Measurements from ENCODE around the gene MISP. TPM values are rescaled to one million over a fixed set of nuclear protein-coding genes. Genes with fewer than 3 reads are reported as not detected.

MISP gene
- total RNA-seq, 1 experiment from 2014 or later: 0.70 TPM

GRCh38 chr19:752652-753517 is 2.0 kb downstream of the MISP start (continued):
- TF ChIP-seq, protein P1, sequence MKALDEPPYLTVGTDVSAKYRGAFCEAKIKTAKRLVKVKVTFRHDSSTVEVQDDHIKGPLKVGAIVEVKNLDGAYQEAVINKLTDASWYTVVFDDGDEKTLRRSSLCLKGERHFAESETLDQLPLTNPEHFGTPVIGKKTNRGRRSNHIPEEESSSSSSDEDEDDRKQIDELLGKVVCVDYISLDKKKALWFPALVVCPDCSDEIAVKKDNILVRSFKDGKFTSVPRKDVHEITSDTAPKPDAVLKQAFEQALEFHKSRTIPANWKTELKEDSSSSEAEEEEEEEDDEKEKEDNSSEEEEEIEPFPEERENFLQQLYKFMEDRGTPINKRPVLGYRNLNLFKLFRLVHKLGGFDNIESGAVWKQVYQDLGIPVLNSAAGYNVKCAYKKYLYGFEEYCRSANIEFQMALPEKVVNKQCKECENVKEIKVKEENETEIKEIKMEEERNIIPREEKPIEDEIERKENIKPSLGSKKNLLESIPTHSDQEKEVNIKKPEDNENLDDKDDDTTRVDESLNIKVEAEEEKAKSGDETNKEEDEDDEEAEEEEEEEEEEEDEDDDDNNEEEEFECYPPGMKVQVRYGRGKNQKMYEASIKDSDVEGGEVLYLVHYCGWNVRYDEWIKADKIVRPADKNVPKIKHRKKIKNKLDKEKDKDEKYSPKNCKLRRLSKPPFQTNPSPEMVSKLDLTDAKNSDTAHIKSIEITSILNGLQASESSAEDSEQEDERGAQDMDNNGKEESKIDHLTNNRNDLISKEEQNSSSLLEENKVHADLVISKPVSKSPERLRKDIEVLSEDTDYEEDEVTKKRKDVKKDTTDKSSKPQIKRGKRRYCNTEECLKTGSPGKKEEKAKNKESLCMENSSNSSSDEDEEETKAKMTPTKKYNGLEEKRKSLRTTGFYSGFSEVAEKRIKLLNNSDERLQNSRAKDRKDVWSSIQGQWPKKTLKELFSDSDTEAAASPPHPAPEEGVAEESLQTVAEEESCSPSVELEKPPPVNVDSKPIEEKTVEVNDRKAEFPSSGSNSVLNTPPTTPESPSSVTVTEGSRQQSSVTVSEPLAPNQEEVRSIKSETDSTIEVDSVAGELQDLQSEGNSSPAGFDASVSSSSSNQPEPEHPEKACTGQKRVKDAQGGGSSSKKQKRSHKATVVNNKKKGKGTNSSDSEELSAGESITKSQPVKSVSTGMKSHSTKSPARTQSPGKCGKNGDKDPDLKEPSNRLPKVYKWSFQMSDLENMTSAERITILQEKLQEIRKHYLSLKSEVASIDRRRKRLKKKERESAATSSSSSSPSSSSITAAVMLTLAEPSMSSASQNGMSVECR (CRISPR knock-in tag; IDR thresholded peaks at IDR 0.05; ENCODE audit: borderline replicate concordance): no peak
- no peak for TF ChIP-seq ZNF396 (CRISPR knock-in tag; IDR thresholded peaks at IDR 0.05; ENCODE audit: borderline replicate concordance)
- TF ChIP-seq OVOL2 (CRISPR knock-in tag; IDR thresholded peaks at IDR 0.05; ENCODE audit: borderline replicate concordance): no peak
- no peak for TF ChIP-seq IRF2 (CRISPR knock-in tag; IDR thresholded peaks at IDR 0.05; ENCODE audit: borderline replicate concordance, low read depth)
- TF ChIP-seq ZNF671 (CRISPR knock-in tag; IDR thresholded peaks at IDR 0.05): no peak
- TF ChIP-seq, protein P2, sequence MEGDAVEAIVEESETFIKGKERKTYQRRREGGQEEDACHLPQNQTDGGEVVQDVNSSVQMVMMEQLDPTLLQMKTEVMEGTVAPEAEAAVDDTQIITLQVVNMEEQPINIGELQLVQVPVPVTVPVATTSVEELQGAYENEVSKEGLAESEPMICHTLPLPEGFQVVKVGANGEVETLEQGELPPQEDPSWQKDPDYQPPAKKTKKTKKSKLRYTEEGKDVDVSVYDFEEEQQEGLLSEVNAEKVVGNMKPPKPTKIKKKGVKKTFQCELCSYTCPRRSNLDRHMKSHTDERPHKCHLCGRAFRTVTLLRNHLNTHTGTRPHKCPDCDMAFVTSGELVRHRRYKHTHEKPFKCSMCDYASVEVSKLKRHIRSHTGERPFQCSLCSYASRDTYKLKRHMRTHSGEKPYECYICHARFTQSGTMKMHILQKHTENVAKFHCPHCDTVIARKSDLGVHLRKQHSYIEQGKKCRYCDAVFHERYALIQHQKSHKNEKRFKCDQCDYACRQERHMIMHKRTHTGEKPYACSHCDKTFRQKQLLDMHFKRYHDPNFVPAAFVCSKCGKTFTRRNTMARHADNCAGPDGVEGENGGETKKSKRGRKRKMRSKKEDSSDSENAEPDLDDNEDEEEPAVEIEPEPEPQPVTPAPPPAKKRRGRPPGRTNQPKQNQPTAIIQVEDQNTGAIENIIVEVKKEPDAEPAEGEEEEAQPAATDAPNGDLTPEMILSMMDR (IDR thresholded peaks at IDR 0.05): no peak
- TF ChIP-seq ELF4 (CRISPR knock-in tag; IDR thresholded peaks at IDR 0.05; ENCODE audit: low read depth): no peak
- TF ChIP-seq, protein P3, sequence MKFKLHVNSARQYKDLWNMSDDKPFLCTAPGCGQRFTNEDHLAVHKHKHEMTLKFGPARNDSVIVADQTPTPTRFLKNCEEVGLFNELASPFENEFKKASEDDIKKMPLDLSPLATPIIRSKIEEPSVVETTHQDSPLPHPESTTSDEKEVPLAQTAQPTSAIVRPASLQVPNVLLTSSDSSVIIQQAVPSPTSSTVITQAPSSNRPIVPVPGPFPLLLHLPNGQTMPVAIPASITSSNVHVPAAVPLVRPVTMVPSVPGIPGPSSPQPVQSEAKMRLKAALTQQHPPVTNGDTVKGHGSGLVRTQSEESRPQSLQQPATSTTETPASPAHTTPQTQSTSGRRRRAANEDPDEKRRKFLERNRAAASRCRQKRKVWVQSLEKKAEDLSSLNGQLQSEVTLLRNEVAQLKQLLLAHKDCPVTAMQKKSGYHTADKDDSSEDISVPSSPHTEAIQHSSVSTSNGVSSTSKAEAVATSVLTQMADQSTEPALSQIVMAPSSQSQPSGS (CRISPR knock-in tag; IDR thresholded peaks at IDR 0.05; ENCODE audit: borderline replicate concordance, low read depth): no peak
- no peak for TF ChIP-seq RORB (CRISPR knock-in tag; IDR thresholded peaks at IDR 0.05)
- no peak for TF ChIP-seq PRDM15 (CRISPR knock-in tag; IDR thresholded peaks at IDR 0.05)
- TF ChIP-seq ZNF317 (CRISPR knock-in tag; IDR thresholded peaks at IDR 0.05; ENCODE audit: borderline replicate concordance, low read depth): no peak
- TF ChIP-seq HMGA2 (CRISPR knock-in tag; IDR thresholded peaks at IDR 0.05): no peak

DNA sequence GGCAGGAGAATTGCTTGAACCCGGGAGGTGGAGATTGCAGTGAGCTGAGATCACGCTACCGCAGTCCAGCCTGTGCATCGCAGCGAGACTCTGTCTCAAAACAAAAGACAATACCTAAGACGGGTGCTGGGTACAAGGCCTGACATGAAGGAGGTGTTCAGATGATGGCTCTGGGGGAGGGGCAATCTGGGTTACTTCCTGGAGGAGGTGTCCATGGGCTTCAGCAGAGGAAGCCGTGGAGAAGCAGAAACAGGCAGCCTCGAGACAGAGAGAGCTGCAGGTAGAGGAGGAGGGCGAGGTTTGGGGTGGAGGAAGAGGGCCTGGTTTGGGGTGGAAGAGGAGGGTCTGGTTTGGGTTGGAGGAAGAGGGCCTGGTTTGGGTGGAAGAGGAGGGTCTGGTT is 3.6 kb downstream of the MISP start:
- H3K4me1 Mint-ChIP-seq: no peaks in the 10 kb centered on the region
- no peak overlapping the region for H3K27ac Mint-ChIP-seq
- H3K27me3 Mint-ChIP-seq (ENCODE audit: low read depth): no peaks in the 10 kb centered on the region; the same call in 1 of the 2 replicates
- no peak for ATAC-seq
- peaks cover 2% of the 10 kb centered on the region for H3K36me3 Mint-ChIP-seq
- no peak for DNase-seq (ENCODE audit: low spot score)
- H3K4me3 Mint-ChIP-seq: no peak overlapping the region
- ChIA-PET POLR2A (no interaction called here), CTCF (no interaction called here)
- peaks cover 12% of the 10 kb centered on the region for H3K9me3 Mint-ChIP-seq
- TF ChIP-seq ZNF263 (CRISPR knock-in tag; IDR thresholded peaks at IDR 0.05; ENCODE audit: low read depth) (no peak), TEAD1 (CRISPR knock-in tag; IDR thresholded peaks at IDR 0.05) (no peak), MXD4 (CRISPR knock-in tag; IDR thresholded peaks at IDR 0.05; ENCODE audit: borderline replicate concordance) (no peak), NFE2L1 (CRISPR knock-in tag; IDR thresholded peaks at IDR 0.05) (no peak), ERG (CRISPR knock-in tag; IDR thresholded peaks at IDR 0.05) (no peak), NR1H2 (CRISPR knock-in tag; IDR thresholded peaks at IDR 0.05) (no peak), MYBL2 (CRISPR knock-in tag; IDR thresholded peaks at IDR 0.05) (no peak), PRRX2 (CRISPR knock-in tag; IDR thresholded peaks at IDR 0.05) (no peak), ZBTB21 (CRISPR knock-in tag; IDR thresholded peaks at IDR 0.05; ENCODE audit: borderline replicate concordance) (no peak)
- TF ChIP-seq, protein P4, sequence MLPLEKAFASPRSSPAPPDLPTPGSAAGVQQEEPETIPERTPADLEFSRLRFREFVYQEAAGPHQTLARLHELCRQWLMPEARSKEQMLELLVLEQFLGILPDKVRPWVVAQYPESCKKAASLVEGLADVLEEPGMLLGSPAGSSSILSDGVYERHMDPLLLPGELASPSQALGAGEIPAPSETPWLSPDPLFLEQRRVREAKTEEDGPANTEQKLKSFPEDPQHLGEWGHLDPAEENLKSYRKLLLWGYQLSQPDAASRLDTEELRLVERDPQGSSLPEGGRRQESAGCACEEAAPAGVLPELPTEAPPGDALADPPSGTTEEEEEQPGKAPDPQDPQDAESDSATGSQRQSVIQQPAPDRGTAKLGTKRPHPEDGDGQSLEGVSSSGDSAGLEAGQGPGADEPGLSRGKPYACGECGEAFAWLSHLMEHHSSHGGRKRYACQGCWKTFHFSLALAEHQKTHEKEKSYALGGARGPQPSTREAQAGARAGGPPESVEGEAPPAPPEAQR (CRISPR knock-in tag; IDR thresholded peaks at IDR 0.05): no peak
